Stimulated activated naive CD4-positive, alpha-beta T cell (primary cell): ENCODE results near the gene LBR.

Experiments used
- DNase-seq, 6 experiments: peaks; one replicate each; lab custom pipeline; 2025; lab: John Stamatoyannopoulos, UW

LBR gene

GRCh38 chr1:225464851-225465792 lies 37.3 kb upstream of the LBR start:
- no peak for DNase-seq

DNA sequence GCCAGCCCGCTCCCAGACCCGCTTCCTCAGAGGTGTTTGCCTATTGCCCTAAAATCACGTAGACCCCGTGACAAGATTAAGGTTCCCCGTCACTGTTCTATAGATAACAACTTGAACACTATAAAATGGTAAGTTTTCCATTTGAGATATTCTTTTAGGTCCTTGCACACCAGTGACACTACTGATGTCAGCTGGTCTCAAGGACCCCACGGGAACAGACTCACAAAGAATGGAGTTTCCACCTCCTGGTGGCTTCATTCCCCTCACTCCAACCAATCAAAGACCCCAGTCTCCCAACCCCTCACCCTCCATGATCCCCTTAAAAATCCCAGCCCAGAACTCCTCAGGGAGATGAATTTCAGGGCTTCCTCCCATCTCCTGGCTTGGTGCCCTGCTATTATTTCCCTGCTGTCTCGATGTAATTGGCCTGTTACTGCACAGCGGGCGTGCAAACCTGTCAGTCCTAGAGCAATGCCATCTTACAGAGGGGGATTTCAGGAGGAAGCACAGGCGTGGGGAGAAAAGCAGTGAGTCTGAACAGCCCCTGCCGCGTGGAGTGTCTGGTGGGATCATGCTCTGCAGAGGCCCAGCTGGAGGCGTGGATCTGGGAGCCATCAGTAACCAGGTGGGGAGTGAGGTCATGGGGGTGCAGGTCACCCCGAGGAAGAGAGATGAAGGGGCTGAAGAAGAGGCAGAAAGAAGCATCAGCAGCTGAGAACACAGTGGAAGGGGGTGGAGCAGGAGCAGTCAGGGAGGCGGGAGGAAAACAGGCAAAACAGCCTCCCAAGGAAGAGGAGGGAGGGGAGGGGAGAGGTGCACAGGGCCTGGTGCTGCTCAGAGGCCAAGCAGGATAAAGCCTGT lies 35.1 kb upstream of the LBR start:
- no peak for DNase-seq

- no peak for DNase-seq
These were observed 34.5 kb upstream of the LBR start for GRCh38 chr1:225462429-225462713.

DNA sequence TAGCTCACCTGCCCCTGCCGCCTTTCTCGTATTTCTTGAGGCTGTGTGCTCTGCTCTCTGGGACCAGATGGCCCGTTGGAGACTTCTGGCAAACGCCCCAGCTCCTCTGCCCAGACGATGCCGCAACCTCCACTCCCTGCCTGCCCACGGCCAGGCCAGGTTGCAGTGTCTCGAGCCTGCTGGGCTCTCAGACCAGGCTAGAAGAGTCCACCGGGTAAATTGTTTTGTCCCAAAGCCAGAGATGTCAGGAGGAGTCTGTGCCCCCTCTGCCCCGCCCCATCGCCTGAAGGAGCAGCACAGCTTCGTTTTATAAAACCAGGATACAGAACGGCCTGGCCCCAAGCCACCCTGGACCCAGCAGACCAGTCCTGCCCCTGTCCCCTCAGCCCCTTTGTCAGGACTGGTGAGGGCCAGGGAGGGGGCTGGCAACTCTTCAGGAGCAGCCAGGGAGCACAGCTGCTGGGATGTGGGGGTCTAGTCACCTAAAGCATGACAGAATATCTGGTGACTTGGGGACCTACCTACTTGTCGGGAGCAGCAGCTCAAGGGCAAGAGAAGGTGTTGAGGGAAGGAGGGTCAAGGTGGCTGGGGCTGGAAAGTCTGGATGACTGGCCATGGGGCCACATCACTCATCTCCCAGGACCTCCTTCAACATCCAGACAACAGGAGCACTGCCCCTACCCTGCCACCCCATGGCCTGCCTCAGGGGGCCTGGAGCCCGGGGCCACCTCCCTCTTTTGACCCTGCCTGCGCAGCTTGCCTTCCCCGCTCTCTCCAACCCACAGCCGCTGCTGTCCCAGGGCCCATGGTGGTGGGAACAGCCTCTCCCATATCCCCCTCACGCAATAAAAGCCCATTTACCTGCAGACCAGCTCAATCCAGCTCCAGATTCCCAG lies 33.9 kb upstream of the LBR start:
- DNase-seq, result no peak

DNA sequence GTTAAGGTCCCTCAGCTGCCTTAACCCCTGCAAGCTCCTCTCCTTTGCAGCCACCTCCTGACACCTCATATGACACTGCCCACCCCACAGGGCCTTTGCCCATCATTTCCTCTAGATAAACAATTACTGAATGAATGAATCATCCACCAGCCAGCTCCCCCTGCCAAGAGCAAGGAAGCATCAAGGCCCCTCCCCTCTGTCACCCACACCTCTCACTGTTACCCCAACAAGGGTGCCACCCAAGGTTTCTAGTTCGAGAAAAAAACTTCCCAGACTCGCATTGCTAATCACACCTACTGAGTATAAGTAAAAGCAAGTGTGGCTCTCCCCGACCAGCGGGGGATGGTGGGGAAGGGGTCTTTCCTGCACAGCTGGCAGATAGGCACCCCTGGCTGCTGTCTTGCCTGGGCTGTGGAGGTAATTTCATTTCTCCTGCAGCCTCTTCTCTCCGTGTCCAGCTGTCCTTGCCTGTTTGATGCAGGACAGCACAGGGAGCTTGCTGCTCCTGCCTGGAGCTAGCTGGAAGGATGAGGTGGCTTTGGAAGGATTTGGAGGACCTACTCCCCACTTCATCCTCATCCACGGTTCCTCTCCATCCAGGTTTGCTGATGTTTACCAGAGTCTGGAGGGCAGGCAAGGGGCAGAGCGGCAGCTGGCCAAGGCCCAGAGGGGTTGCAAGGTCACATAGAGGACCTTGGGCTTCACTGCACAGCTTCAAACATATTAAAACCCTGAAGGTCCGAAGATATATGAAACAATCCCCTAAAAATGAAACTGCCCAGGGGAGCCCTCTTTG lies 33.1 kb upstream of the LBR start:
- no peak for DNase-seq

DNA sequence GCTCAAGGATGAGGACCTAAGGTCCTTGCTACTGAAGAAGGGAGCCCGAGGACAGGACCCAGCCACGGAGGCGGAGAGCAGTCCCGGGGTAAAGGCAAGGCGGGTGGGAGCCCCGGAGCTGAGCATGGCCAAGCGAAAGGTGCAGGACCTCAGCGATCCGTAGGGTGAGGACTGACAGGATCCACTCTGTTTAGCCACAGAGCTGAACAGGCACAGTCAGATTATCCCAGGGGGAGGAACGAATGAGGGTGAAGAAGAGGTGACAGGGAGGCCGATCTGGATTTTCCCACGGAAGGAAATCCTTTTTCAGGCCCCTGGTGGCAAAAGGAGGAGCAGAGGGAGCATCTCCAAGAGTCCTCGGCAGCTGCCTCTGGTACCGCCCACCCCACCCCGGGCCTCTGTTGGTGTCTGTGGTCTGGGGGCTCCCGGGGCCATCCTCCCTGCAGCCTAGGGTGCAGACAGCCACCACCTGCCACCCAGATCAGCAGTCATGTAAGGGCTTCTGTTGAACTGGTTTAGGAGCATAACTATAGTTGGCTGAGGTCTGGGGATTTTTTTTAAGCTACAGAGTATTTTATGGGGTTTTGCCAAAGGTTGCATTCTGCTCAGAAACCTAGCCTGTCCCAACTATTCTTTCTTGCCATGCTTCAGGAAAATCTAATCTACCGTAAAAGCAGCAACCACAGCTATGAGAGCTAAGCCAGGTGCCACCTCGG lies 32.3 kb upstream of the LBR start:
- DNase-seq, result no peak

DNA sequence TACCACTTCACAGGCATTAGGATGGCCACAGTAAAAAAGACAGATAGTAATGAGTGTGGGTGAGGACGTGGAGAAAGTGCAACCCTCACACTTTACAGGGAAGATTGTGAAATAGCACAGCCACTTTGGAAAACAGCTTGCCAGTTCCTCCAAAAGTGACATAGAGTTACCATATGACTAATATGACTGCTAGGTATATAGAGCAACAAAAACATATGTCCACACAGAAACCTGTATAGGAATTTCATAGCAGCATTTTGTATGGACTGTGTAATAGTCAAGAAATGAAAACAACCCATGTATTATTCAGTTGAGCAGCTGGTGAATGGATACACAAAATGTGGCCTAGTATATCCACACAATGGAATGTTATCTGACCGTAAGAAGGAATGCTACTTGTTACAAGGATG lies 30.4 kb upstream of the LBR start:
- DNase-seq, result no peak

- DNase-seq, result no peak
These were observed 26.9 kb upstream of the LBR start for GRCh38 chr1:225454733-225455132.

- DNase-seq, result no peak
These were observed 26.2 kb upstream of the LBR start for GRCh38 chr1:225453797-225454648.

- DNase-seq, result no peak
These were observed 24.1 kb upstream of the LBR start for GRCh38 chr1:225451840-225452515.

DNA sequence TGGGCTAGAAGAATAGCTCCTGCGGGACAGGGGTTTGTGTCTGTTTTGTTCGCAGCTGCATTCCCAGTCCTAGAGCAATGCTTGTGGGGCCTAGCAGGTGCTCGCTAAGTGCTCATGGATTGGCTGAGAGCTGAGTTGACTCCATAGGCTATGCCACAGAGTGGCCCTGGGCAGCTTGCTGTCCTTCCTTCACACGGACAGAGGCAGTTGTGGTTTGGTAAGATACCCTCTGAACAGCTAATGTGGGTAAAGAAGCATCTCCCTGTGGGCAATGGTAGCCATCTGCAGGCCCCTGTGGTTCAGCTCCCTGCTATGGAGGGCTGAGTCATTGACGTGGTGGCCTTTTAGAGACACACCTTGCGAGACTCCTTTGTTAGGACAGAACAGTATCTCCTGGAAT lies 23.5 kb upstream of the LBR start:
- no peak for DNase-seq

- DNase-seq, result no peak
These were observed 22.8 kb upstream of the LBR start for GRCh38 chr1:225450491-225451191.

- DNase-seq, result no peak
These were observed 21.9 kb upstream of the LBR start for GRCh38 chr1:225449774-225450173.

DNA sequence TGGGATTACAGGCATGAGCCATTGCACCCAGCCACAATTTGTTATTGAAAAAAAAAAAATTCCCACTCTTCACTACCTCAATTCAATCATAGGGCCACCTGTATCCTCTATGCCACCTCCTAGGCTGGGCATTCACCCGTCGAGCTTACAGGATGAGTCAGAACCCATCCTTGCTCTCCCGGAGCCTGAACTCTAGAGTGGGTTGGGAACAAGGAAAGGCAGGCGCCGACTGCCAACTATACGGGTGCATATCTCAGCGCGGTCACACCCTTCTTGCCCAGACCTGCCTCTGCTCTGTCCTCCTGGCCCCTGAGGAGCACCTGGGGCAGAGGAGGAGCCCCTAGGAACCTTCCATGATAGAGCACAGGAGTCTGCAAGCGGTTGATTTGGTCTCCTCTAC lies 21.4 kb upstream of the LBR start:
- no peak for DNase-seq

GRCh38 chr1:225448146-225448805 lies 20.4 kb upstream of the LBR start:
- no peak for DNase-seq

DNA sequence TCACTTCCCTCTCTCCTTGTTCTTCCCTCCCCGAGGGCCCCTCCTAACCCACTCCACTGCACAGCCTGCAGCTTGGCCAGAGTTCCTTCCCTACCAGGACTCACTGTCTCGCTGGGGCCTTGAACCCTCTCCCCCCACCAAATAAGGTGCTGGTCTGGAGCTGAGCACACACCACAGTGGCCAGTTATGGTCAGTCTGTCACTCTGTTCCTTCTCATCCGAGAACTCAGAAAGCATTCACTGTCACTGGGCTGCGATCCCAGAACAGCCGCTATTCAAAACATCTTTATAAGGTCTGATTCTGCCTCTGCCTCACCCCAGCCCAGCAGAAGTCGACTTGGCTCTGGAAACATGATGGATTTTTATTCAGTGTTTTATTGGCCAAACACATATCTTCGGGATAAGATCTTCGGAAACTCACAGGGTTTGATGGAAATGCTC lies 19.8 kb upstream of the LBR start:
- no peak for DNase-seq

DNA sequence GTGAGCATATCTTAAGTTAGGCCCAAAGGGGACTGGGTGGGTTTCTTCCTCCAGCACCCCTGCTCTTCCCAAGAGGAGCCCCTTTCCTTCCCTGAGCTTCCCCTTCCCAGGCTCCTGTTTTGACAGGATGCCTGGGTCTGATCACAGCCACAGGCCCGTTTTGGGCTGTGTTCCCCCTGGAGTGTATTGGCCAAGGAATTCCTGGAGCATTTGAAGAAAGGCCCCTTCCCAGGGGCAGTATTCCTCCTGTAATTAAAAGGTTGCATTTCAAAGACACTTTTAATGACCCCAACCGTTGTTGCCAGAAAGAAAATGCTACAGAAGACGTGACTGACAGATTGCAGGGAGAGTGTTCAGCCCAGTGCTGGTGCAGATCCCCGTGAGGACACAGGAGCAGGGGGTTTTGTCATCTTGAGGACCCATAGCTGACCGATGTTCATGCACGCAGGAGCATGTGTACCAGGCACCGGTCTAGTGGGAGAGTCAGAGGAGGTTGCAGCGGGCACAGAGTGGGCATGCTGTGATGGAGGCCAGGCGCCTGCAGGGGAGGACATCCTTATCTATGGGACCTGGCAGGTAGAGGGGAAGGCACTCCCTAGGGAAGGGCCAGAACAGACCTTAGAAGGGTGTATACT lies 19.3 kb upstream of the LBR start:
- no peak for DNase-seq

- no peak for DNase-seq
These were observed 18.7 kb upstream of the LBR start for GRCh38 chr1:225446595-225446960.
